Mesenteric fat pad (tissue), 1 donor: ENCODE data around the gene KIF1B. TPM values are rescaled to one million over a fixed set of nuclear protein-coding genes. Genes with fewer than 3 reads are reported as not detected.
"Not testable (repeated sequence)": the region's sequence is repeated elsewhere in the genome, so short reads cannot be mapped to it uniquely, and the experiment has no call there.

Source experiments
- DNase-seq: peaks from one replicate; pipeline ENCODE4 v3.0.0-alpha.2; 2020; ENCODE audit warnings: low spot score
- total RNA-seq: library from RNA; stranded (reverse); fragmentation: NEBNext Ultra II Directional; extraction: Animal tissue kit (Norgen Biotek cat#: 25700); gene quantifications from one replicate; pipeline ENCODE4 v1.2.1, GENCODE V29; 2021
- donor health status: DM: yes; HTN: yes; CAD: no.

Gene KIF1B
- total RNA-seq, 1 donor from 2014 or later, result 59.3 TPM

GRCh38 chr1:10236405-10237156 is 26.2 kb downstream of the KIF1B start:
- DNase-seq, result no peak

- no peak for DNase-seq
Measured at GRCh38 chr1:10237157-10237539, 26.8 kb downstream of the KIF1B start.

GRCh38 chr1:10242135-10242534 is 31.8 kb downstream of the KIF1B start:
- DNase-seq, result no peak

- no peak for DNase-seq
Measured at GRCh38 chr1:10242811-10243210, 32.4 kb downstream of the KIF1B start.

DNA sequence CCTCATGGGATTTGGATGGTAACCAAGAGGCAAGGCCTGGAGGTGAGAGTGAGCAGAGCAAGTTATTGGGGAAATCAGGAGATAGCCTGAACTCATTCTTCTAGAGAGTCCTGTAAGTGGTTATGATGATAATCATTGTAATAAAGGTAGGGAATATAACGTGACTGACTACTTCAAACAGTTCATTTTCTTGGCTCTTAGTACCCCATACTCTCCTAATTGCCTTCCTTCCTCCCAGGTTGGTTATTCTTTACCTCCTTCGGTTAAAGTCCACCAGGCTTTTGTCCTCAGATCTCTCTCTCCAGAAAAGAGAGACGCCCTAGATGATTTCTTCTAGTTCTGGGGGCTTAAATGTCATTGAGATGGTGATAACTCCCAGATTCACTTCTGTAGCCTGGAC is 35.3 kb downstream of the KIF1B start:
- no peak for DNase-seq

GRCh38 chr1:10249808-10250457 is 39.6 kb downstream of the KIF1B start:
- DNase-seq, result no peak

DNA sequence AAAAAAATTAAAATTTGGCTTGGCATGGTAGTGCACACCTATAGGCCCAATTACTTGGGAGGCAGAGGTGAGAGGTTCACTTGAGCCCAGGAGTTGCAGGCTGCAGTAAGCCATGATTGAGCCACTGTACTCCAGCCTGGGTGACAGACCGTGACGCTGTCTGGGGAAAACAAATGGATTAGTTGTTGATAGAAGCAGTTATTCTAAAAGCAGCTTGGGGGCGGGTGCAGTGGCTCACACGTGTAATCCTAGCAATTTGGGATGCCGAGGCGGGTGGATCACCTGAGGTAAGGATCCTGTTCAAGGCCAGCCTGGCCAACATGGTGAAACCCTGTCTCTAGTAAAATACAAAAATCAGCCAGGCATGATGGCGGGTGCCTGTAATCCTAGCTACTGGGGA is 40.3 kb downstream of the KIF1B start:
- DNase-seq, result no peak

- DNase-seq, result not testable (repeated sequence)
Measured at GRCh38 chr1:10251325-10252108, 41.1 kb downstream of the KIF1B start.

GRCh38 chr1:10252508-10252907 is 42.1 kb downstream of the KIF1B start:
- no peak for DNase-seq

DNA sequence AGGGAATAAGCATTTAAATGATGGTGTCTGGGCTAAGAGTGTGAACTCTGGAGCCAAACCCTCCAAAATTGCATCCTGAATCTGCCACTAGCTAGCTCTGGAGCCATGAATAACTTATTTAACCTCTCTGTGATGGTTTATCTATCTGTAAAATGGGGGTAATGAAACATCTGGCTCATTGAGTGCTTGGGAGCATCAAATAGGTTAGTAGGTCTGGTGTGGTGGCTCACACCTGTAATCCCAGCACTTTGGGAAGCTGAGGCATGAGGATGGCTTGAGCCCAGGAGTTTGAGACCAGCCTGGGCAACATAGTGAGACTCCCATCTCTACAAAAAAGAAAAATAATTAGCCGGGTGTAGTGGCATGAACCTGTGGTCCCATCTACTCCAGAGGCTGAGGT is 42.8 kb downstream of the KIF1B start:
- no peak for DNase-seq

DNA sequence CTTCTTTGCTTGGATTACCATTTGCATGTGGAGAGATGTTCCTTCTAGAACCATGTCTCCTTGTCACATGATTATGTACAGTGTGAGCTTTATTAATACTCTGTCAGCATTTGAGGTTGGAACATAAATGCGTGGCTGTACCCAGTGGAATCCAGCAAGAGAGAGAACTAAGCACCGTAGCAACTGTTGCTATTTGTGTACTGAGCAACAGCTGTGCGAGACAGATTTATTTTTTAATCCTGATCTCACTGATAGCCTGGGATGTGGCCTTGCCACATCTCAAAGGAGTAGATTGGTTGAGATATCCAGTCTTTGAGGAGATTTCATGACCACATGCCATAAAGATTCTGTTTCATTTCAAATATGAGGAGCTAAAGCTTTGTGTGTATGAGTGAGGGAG is 43.4 kb downstream of the KIF1B start:
- no peak for DNase-seq

DNA sequence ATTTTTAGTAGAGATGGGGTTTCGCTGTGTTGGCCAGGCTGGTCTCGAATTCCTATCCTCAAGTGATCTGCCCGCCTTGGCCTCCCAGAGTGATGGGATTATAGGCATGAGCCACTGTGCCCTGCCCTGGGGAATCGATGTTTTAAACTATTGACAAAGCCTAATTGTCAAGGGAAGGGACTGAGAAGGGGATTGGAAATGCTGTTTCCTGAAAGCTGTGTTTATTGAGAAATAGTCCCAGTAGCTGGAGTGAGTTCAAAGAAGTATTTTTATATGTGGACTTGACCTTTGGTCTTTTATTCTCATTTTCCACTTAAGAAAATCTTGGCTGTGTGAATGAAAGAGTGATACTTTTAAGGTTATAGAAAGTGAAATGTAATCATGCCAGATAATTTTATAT is 47.5 kb downstream of the KIF1B start:
- DNase-seq, result no peak

DNA sequence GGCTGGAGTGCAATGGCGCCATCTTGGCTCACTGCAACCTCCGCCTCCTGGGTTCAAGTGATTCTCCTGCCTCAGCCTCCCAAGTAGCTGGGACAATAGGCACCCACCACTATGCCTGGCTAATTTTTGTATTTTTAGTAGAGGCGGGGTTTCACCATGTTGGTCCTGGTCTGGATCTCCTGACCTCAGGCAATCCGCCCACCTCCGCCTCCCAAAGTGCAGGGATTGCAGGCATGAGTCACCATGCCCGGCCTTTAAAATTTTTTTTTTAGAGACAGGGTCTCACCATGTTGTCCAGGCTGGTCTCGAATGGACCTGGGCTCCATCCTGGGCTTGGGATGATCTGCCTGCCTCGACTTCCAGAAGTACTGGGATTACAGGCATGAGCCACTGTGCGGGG is 49.2 kb downstream of the KIF1B start:
- DNase-seq, result not testable (repeated sequence)

DNA sequence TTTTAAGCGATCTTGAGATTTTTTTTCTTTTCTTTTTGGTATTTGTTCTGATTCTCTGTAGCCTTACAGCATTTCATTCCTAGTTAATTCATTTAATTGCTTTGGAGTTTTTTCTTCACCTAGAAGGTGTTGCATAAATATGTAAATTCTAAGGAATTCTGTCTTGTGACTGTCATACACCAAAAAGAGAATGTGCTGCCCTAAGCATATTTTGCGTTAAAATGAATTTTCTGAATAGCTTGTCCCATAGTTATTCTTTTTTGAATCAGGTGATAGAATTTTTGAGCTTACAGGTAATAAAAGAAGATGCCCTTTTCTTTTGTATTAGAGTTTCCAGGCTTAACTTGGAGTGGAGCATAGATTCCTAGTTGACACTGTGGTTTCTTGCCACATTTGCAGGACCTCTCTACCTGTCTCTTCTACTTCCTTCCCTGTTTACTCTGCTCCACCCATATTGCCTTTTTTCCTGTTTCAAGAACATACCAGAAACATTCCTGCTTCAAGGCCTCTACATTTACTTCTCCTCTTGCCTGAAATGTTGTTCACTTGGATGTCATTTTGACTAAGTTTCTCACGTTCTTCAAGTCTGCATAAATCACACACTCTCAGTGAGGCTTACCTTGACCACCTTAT is 53.2 kb downstream of the KIF1B start:
- DNase-seq, result no peak

- no peak for DNase-seq
Measured at GRCh38 chr1:10265027-10265426, 54.7 kb downstream of the KIF1B start.

DNA sequence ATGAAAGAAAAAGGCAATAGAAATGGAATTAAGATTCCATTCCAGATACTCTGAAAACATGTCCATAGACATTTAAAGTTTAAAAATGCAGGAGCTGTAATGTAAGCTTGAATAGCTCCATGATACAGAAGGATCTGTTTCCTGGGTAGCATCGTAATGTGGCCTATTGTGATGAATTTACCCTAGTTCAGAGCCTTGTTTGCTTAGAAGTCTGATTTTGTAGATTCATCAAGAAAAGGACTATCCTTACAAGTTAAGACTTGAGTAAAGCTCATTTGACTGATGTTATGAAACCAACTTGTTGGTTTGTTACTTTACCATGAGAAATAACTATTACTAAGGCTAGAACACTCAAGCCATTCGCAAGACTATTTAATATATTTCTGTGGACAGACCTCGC is 55.5 kb downstream of the KIF1B start:
- no peak for DNase-seq

DNA sequence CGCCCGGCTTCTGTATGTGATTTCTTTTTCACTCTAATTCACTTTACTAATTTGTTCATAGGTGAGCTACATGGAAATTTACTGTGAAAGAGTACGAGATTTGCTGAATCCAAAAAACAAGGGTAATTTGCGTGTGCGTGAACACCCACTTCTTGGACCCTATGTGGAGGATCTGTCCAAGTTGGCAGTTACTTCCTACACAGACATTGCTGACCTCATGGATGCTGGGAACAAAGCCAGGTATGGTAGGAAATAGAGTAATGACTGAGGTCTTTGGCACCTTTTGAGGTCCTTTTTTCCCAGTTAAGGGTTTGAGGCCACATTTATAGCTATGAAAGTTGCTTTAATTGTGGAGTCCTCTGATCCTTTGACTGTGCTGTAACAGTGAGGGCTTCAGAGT is 56.9 kb downstream of the KIF1B start:
- no peak for DNase-seq

GRCh38 chr1:10267921-10268320 is 57.6 kb downstream of the KIF1B start:
- DNase-seq, result no peak

GRCh38 chr1:10271090-10271489 is 60.7 kb downstream of the KIF1B start:
- DNase-seq, result no peak

GRCh38 chr1:10271869-10272268 is 61.5 kb downstream of the KIF1B start:
- DNase-seq, result no peak

GRCh38 chr1:10272274-10272673 is 61.9 kb downstream of the KIF1B start:
- no peak for DNase-seq

- no peak for DNase-seq
Measured at GRCh38 chr1:10278880-10279279, 68.5 kb downstream of the KIF1B start.
